Spinal cord (tissue), 10 donors: ENCODE measurements around the gene SND1. TPM values are rescaled to one million over a fixed set of nuclear protein-coding genes. Genes with fewer than 3 reads are reported as not detected.

ENCODE experiments used
- DNase-seq, 6 donors: peaks; one replicate each; pipeline versions ENCODE4 v3.0.0 to v3.0.0-alpha.2; 2013 to 2015; ENCODE audit warnings: low spot score in 6 of 6, low read depth in 4 of 6
- H3K27ac ChIP-seq: one replicate; pipeline ENCODE4 v1.5.1; 2013; ENCODE audit warnings: low read depth, low read length, control low read depth
- H3K27me3 ChIP-seq: one replicate; pipeline ENCODE4 v1.6.1; 2013; ENCODE audit warnings: low read length; ENCODE audit not compliant: control insufficient read depth, insufficient read depth
- H3K36me3 ChIP-seq: one replicate; pipeline ENCODE4 v1.6.1; 2013; ENCODE audit warnings: low read length; ENCODE audit not compliant: control insufficient read depth, insufficient read depth
- H3K4me1 ChIP-seq: one replicate; pipeline ENCODE4 v1.6.1; 2013; ENCODE audit warnings: low read length; ENCODE audit not compliant: control insufficient read depth, insufficient read depth
- H3K4me3 ChIP-seq: one replicate; pipeline ENCODE4 v1.5.1; 2013; ENCODE audit warnings: low read depth, low read length, control low read depth
- H3K9me3 ChIP-seq: one replicate; pipeline ENCODE4 v1.6.1; 2013; ENCODE audit warnings: low read length; ENCODE audit not compliant: control insufficient read depth, insufficient read depth
- WGBS: methylation state at CpG from one replicate; pipeline ENCODE4 v1.1.5; 2013; ENCODE audit warnings: missing lambda C conversion rate; ENCODE audit not compliant: insufficient coverage; 5-methylcytosine and 5-hydroxymethylcytosine counted together
- polyA plus RNA-seq, 2 donors: library from polyadenylated mRNA; unstranded; fragments of 120-200 nt; gene quantifications; one replicate each; pipeline ENCODE4 v1.2.1, GENCODE V29; 2013; ENCODE audit not compliant: insufficient read length in 2 of 2
- total RNA-seq, 2 donors: library from RNA; depleted of rRNA in 1 of 2; stranded (reverse); fragments of 120-200 nt in 1 of 2; fragments of >200 nt in 1 of 2; gene quantifications; one replicate each; pipeline versions ENCODE4 v1.2.3 to v1.2.4, GENCODE V29; 2013 to 2014
- donor health status: healthy.

SND1 gene
- total and polyA plus RNA-seq, 4 donors, result 72.1 to 125 (median 91.3) TPM

DNA sequence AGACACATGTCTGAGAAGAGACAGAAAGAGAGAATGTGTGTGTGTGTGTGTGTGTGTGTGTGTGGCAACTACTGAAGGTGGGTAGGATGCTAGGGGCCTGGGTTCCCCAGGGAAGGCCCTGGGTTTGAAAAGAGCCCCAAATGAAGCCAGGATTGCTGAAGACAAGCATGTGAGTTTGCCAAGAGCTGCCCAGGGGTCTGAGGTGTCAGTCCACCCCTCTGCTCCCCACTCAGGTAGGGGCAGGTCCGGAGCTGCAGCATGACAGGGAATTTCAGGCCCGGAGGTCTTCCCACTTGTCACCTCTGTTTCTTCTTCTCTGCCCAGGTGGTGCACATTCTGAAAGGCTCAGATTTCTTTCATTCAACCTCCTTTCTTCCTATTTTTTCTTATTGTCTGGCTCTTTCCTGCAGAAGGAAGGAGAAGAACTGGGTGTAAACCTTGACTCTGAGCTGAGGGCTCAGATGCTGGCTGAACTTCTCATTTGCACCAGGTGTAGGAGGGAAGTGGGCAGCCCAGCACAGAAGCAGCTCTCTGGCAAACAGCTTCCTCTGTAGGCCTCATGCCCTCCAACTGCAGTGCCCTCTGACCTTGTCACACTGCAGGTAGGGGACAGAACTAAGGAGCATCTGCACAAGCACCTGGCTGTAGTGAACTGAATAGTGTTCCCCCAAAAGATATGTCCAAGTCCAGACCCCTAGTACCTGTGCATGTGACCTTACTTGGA is 458.8 kb downstream of the SND1 start:
- Histone ChIP-seq H3K27ac (no peak overlapping the region), H3K27me3 (no peaks in the 10 kb centered on the region), H3K4me3 (no peak overlapping the region), H3K9me3 (no peaks in the 10 kb centered on the region), H3K4me1 (peaks cover 17% of the 10 kb centered on the region), H3K36me3 (no peaks in the 10 kb centered on the region)
- DNase-seq, result no peak
- 92% methylated on average over 2 of the region's 2 CpGs for WGBS

DNA sequence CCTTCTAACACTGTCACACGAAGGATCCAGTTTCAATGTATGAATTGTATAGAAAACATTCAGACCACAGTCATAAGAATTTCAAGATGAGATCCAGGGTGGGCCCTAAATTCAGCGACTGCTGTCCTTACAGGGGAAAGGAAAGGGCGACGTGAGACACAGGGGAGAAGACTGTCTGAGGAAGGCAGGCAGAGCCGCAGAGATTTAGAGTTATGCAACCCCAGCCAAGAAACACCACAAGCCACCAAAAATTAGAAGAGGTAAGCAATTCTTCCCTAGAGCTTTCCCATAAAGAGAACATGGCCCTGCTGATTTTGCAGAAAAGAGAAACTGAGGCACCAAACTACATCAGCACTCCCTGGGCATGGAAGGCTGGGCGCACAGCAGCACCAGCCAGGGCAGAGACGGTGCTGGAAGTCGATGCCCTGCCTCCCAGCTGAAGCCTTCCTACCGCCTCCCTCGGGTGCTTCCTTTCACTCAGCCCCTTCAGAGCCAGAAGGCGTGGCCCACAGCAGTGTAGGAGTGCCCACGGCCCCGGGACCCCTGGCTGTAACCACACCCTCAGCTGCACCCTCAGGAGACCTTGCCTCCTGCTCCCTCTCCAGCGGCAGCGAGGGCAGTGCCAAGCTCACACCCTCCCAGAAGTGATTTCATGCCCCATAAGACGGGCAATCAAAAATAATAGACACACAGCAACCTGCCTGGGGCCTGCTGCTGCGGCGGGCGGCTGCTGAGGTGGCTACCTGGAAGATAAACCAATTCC is 460.2 kb downstream of the SND1 start:
- DNase-seq, result no peak
- no peak overlapping the region for H3K4me3 ChIP-seq
- WGBS, result 62% methylated on average over 11 of the region's 19 CpGs
- H3K27me3 ChIP-seq, result no peaks in the 10 kb centered on the region
- H3K27ac ChIP-seq, result no peak overlapping the region
- H3K9me3 ChIP-seq, result no peaks in the 10 kb centered on the region
- no peaks in the 10 kb centered on the region for H3K36me3 ChIP-seq
- H3K4me1 ChIP-seq, result peaks cover 17% of the 10 kb centered on the region

DNA sequence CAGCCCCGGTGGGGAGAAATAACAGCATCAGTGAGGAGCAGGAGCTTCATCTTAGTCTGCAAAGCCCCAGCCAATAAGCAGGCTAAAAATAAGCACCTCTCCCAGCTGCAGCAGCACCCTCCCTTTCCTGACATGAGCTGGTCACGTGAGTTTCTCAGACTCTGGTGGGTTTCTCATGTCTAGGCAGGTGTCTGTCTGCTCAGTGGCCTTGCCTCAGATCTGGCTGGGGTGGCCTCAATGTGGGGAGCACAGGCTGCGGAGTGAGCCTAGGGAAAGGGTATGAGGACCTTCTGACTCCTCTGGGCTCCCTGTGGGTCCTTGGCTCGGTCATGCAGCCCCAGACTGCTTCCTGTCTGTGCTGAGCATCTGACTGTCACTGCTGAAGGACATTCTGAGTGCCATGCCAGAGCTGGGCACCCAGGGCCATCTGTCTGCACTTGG is 460.8 kb downstream of the SND1 start:
- Histone ChIP-seq H3K36me3 (no peaks in the 10 kb centered on the region), H3K9me3 (no peaks in the 10 kb centered on the region), H3K4me3 (no peak overlapping the region), H3K27ac (no peak overlapping the region), H3K27me3 (no peaks in the 10 kb centered on the region), H3K4me1 (peaks cover 17% of the 10 kb centered on the region)
- DNase-seq, result peak in 2 of 6 donors; percentile 58 to 84
- 46% methylated on average over 4 of the region's 4 CpGs for WGBS

DNA sequence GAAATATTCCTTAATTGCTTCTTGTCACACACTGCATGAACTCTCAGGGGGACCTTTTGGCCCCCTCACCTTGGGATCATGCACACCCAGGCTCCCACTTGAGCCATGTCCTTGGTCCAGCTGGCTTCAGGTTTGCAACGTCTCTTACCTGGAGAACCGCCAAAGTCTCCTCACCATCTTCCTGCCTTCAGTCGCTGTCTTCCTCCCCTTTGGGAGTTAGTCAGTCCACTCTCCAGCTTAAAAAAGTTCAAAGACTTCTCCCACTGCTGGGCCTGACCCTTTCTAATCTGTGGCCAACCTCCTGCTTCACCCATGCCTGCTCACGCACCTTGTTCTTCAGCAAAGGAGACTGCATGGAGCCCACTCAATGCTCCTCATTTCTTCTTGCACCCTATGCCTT is 461.8 kb downstream of the SND1 start:
- WGBS, result 83% methylated on average over 4 of the region's 4 CpGs

DNA sequence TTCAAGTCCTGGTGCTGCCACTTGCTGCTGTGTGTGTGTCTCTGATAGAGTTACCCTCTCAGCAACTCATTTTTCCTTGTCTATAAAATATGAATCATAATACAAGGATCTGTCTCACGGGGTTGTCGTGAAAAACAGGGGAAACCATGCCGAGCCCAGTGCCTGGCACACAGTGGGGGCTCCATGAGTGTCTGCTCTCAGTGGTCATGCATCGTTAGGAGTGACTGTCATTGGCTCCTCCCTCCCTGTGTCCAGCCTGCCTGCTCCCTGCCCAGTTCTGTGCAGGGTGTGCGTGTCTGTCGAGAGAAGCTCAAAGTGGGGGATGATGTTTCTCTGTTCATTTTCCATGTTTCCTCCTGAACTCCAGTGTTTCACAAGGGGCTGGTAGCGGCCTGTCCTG is 462.8 kb downstream of the SND1 start:
- Histone ChIP-seq H3K36me3 (no peaks in the 10 kb centered on the region), H3K4me3 (no peak overlapping the region), H3K27ac (no peak overlapping the region), H3K4me1 (peaks cover 14% of the 10 kb centered on the region), H3K9me3 (no peaks in the 10 kb centered on the region), H3K27me3 (no peaks in the 10 kb centered on the region)
- WGBS, result 60% methylated on average over 6 of the region's 7 CpGs
- no peak for DNase-seq

More for the DNA sequence above, 461.8 kb downstream of the SND1 start:
- no peak overlapping the region for H3K4me3 ChIP-seq
- H3K27ac ChIP-seq, result no peak overlapping the region
- no peaks in the 10 kb centered on the region for H3K36me3 ChIP-seq
- H3K27me3 ChIP-seq, result no peaks in the 10 kb centered on the region
- H3K4me1 ChIP-seq, result peaks cover 14% of the 10 kb centered on the region
- H3K9me3 ChIP-seq, result no peaks in the 10 kb centered on the region
- no peak for DNase-seq

DNA sequence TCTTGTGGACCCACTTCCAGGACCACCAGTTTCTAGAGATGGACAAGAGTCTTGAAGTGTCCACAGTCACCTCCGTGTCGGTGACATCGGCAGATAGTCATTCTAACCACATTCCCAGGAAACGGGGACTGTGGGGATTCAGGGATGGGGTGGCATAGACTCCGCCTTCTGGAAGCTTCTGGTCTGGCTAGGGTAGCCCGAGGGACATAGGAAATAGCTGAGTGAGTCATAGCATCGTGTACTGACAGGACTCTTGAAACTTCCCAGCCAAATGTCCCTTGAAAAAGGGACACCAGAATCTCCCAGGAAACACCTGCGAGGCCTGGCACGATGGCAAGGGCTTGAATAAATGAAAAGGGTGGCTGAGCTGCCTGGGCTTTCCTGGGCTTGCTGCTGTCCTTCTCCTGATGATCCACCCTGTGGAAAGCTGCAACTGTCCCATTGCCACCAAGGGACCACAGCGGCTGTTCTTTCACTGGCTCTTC is 463.4 kb downstream of the SND1 start:
- Histone ChIP-seq H3K36me3 (no peaks in the 10 kb centered on the region), H3K27ac (no peak overlapping the region), H3K4me1 (peaks cover 14% of the 10 kb centered on the region), H3K9me3 (no peaks in the 10 kb centered on the region), H3K27me3 (no peaks in the 10 kb centered on the region), H3K4me3 (no peak overlapping the region)
- no peak for DNase-seq
- 72% methylated on average over 5 of the region's 10 CpGs for WGBS

DNA sequence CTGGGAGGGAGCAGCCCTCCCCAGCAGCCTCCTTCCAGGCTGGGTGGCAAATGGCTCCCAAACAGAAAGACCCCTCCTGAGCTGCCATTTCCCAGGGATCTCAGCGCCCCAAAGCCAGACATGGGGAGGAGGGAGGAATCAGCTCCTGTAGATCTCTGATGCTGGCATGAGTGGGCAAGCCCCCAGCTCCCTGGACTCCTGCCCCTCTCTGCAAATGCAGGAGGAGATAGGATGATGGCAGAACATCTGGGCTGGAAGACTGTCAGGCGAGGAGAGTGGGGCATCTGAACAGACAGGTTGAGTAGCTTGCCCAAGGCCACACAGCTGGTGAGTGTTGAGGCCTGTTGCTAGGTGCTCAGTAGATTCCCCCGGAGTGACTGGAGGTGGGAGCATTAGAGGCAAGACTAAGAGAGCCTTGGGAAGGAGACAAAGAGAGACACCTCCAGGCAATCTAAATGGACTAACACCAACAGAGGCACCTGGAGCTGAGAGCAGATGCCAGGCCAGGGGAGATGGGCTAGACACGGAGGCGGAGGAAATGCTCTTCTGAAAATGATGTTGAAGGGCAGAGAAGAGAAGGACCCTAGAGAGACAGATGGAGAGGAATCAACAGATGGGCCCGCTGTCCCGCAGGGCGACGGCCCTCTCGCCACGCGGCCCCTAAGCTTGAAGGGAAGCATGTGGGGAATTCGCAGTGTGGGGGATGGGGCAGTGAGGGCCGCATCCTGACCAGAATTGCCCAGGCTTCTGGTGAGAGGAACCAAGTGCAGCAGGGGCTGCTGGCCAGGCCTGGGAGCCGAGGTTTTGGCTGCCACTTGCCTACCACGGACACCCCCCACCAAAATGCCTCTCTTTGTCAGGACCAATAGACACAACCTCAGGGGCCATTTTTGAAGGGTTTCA is 464.1 kb downstream of the SND1 start:
- Histone ChIP-seq H3K27ac (no peak overlapping the region), H3K36me3 (no peaks in the 10 kb centered on the region), H3K9me3 (no peaks in the 10 kb centered on the region), H3K4me1 (peaks cover 15% of the 10 kb centered on the region), H3K27me3 (no peaks in the 10 kb centered on the region), H3K4me3 (no peak overlapping the region)
- 80% methylated on average over 16 of the region's 16 CpGs for WGBS
- no peak for DNase-seq

DNA sequence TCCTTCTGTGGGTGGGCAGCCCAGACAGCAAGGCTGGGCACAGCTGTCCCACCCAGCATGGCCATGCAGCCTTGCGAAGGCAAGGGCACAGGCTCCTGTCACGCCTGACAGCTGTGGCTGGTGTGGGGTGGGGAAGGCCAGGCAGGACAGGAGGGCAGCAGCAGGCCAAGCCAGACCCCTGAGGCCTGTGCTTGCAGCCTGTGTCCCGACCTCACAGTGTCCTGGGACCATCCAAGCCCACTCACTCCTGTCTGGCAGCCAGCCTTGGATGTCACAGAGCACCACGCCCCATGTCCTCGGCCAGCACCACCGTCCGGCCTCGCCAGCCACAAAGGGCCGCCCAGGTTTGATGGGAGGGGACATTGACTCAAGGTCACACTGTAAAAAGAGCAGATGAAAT is 464.7 kb downstream of the SND1 start:
- H3K4me3 ChIP-seq, result no peak overlapping the region
- no peak overlapping the region for H3K27ac ChIP-seq
- DNase-seq, result no peak
- no peaks in the 10 kb centered on the region for H3K36me3 ChIP-seq
- H3K9me3 ChIP-seq, result no peaks in the 10 kb centered on the region
- H3K27me3 ChIP-seq, result no peaks in the 10 kb centered on the region
- 97% methylated on average over 9 of the region's 9 CpGs for WGBS
- peaks cover 22% of the 10 kb centered on the region for H3K4me1 ChIP-seq

DNA sequence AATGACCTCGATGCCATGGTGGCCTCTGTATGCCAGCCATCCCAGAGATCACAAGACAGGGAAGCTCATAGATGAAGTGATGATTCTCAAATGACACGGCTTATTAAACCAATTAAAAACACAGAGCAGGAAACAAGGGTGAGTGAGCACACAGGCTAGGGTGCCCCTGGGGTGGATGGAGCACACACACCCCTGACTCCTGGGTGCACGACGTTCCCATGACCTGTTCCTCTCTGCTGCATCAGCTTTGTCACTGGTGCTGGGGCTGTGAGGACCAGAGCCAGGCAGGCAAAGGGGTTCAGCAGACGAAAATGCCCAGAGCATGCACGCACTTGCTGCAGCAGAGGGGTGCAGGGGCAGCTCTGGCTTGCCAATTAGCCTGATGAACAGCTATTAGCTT is 465.7 kb downstream of the SND1 start:
- no peak overlapping the region for H3K4me3 ChIP-seq
- H3K4me1 ChIP-seq, result peaks cover 15% of the 10 kb centered on the region
- H3K27me3 ChIP-seq, result no peaks in the 10 kb centered on the region
- 85% methylated on average over 6 of the region's 6 CpGs for WGBS
- no peak overlapping the region for H3K27ac ChIP-seq
- H3K9me3 ChIP-seq, result no peaks in the 10 kb centered on the region
- DNase-seq, result no peak
- H3K36me3 ChIP-seq, result no peaks in the 10 kb centered on the region
